HL-60 (cell line): ENCODE measurements around the gene HACL1.

Experiments
- DNase-seq, 2 experiments: peaks; one replicate each; pipeline ENCODE4 v3.0.0-alpha.2; 2010 to 2020; ENCODE audit warnings: low read depth in 1 of 2, low spot score in 1 of 2
- H3K27ac ChIP-seq: fragments of 250-450 bp; sonication (Bioruptor Pico); replicated peaks from 2 replicates; pipeline ENCODE4 v1.5.1; 2020; ENCODE audit warnings: mild to moderate bottlenecking, moderate library complexity
- H3K27me3 ChIP-seq: fragments of 250-450 bp; sonication (Bioruptor Pico); 2 replicates; pipeline ENCODE4 v1.5.1; 2021; ENCODE audit warnings: mild to moderate bottlenecking, moderate library complexity; ENCODE audit not compliant: insufficient read depth, poor library complexity, severe bottlenecking
- H3K4me3 ChIP-seq: replicated peaks from 2 replicates; pipeline ENCODE4 v1.5.1; 2011; ENCODE audit warnings: mild to moderate bottlenecking, control low read depth, low read length; ENCODE audit not compliant: insufficient read depth
- GABPA ChIP-seq: IDR thresholded peaks from 2 replicates; pipeline ENCODE4 v1.6.1; 2012; ENCODE audit warnings: low read depth
- POLR2AphosphoS5 ChIP-seq: IDR thresholded peaks from 2 replicates; pipeline ENCODE4 v1.6.1; 2012; ENCODE audit warnings: low read depth
- SPI1 ChIP-seq: IDR thresholded peaks from 2 replicates; pipeline ENCODE4 v1.6.1; 2012; ENCODE audit warnings: low read depth, mild to moderate bottlenecking, borderline replicate concordance
- TF ChIP-seq, protein P1 (sequence below): IDR thresholded peaks from one replicate; pipeline ENCODE4 v1.5.1; 2011; ENCODE audit warnings: low read length, control low read depth, inconsistent platforms; ENCODE audit not compliant: insufficient read depth
- TF ChIP-seq, protein P2 (sequence below): IDR thresholded peaks from 2 replicates; pipeline ENCODE4 v1.6.1; 2012; ENCODE audit warnings: low read depth; ENCODE audit not compliant: insufficient replicate concordance

HACL1 gene

DNA sequence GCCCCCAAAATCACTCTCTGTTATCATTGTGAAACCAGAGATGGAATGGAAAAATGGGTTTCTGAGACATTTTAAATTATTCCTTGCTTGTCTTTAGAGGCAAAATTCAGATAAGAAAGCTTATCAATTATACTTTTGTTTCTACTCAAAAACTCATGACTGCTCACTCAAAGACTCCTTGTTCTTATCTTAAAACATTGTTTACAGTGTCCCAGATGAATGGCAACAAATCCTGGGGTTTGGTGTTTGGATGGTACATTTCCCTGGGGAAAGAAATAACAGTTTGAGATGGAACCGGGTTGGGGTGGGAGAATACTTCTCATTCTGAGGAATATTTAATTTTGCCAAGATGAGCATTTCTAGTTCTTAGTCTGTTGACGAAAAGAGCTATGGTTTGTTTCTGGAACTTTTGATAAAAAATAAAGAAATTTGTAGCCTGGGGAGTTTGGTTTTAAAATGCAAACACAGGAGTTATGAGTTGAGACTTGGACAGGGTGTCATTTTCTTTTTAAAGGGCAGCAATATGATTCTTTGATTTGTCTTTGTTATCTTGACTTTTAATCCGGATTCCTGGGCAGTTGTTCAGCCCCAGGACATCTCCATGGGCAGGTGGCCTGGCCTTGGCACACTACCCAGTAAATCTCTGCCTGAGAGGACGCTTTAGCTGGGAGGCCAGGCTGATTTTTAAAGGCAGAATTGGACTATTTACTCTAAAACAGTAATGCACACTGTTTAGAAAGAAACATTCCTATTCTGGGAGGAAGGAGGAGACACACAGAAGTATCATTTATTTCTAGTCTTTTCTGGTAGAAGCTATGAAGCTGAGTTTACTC, 32.6 kb upstream of the HACL1 start:
- H3K27ac ChIP-seq = no peak overlapping the region
- no peak overlapping the region for H3K4me3 ChIP-seq
- H3K27me3 ChIP-seq = no peaks in the 10 kb centered on the region
- no peak for TF ChIP-seq SPI1
- TF ChIP-seq, protein P1, sequence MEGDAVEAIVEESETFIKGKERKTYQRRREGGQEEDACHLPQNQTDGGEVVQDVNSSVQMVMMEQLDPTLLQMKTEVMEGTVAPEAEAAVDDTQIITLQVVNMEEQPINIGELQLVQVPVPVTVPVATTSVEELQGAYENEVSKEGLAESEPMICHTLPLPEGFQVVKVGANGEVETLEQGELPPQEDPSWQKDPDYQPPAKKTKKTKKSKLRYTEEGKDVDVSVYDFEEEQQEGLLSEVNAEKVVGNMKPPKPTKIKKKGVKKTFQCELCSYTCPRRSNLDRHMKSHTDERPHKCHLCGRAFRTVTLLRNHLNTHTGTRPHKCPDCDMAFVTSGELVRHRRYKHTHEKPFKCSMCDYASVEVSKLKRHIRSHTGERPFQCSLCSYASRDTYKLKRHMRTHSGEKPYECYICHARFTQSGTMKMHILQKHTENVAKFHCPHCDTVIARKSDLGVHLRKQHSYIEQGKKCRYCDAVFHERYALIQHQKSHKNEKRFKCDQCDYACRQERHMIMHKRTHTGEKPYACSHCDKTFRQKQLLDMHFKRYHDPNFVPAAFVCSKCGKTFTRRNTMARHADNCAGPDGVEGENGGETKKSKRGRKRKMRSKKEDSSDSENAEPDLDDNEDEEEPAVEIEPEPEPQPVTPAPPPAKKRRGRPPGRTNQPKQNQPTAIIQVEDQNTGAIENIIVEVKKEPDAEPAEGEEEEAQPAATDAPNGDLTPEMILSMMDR = no peak
- TF ChIP-seq POLR2AphosphoS5 = no peak
- TF ChIP-seq GABPA = no peak
- TF ChIP-seq, protein P2, sequence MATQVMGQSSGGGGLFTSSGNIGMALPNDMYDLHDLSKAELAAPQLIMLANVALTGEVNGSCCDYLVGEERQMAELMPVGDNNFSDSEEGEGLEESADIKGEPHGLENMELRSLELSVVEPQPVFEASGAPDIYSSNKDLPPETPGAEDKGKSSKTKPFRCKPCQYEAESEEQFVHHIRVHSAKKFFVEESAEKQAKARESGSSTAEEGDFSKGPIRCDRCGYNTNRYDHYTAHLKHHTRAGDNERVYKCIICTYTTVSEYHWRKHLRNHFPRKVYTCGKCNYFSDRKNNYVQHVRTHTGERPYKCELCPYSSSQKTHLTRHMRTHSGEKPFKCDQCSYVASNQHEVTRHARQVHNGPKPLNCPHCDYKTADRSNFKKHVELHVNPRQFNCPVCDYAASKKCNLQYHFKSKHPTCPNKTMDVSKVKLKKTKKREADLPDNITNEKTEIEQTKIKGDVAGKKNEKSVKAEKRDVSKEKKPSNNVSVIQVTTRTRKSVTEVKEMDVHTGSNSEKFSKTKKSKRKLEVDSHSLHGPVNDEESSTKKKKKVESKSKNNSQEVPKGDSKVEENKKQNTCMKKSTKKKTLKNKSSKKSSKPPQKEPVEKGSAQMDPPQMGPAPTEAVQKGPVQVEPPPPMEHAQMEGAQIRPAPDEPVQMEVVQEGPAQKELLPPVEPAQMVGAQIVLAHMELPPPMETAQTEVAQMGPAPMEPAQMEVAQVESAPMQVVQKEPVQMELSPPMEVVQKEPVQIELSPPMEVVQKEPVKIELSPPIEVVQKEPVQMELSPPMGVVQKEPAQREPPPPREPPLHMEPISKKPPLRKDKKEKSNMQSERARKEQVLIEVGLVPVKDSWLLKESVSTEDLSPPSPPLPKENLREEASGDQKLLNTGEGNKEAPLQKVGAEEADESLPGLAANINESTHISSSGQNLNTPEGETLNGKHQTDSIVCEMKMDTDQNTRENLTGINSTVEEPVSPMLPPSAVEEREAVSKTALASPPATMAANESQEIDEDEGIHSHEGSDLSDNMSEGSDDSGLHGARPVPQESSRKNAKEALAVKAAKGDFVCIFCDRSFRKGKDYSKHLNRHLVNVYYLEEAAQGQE = no peak
- no peak for DNase-seq

- TF ChIP-seq SPI1 = no peak
- TF ChIP-seq, protein P1 = no peak
- TF ChIP-seq POLR2AphosphoS5 = no peak
- TF ChIP-seq, protein P2 = no peak
- no peak for TF ChIP-seq GABPA
- Histone ChIP-seq H3K27me3 (no peaks in the 10 kb centered on the region), H3K4me3 (no peak overlapping the region), H3K27ac (no peak overlapping the region)
- no peak for DNase-seq
Observed at GRCh38 chr3:15633159-15633558, 31.8 kb upstream of the HACL1 start.

- Histone ChIP-seq H3K27ac (no peak overlapping the region), H3K27me3 (no peaks in the 10 kb centered on the region), H3K4me3 (no peak overlapping the region)
- no peak for DNase-seq
- TF ChIP-seq POLR2AphosphoS5 = no peak
- TF ChIP-seq, protein P1 = no peak
- TF ChIP-seq, protein P2 = no peak
- no peak for TF ChIP-seq GABPA
- TF ChIP-seq SPI1 = no peak
Observed at GRCh38 chr3:15632212-15632580, 30.8 kb upstream of the HACL1 start.
